ENCODE data around the gene DIO3. TPM values are rescaled to one million over a fixed set of nuclear protein-coding genes. Genes with fewer than 3 reads are reported as not detected.

Gene DIO3
- total RNA-seq, 6 experiments from 2014 or later, result not detected

DNA sequence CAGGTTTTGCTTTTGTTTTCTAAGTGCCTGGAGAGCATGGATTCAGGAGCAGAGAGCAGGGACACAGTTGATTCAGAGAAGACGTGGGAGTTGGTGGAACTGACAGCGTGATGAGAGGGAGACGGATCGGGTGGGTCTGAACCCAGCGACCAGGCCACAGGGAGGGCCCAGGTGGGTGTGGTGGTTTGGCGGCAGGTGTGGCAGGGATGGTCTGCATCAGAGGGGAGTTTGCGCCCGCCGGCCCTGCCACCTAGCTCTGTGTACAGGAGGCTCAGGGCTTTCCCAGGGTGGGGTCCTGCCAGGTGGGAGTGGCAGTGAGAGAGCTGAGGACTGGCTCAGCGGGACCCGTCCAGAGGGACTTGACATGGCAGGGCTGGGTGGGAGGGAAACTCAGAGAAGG is 33.3 kb upstream of the DIO3 start:
- Mint-ChIP-seq H3K36me3 (ENCODE audit: low read depth) (peaks cover 5% of the 10 kb centered on the region; the same call in 1 of the 2 replicates), H3K9me3 (peaks cover 25% of the 10 kb centered on the region), H3K4me3 (no peak overlapping the region), H3K27me3 (ENCODE audit: insufficient read depth) (peaks cover 6% of the 10 kb centered on the region), H3K4me1 (ENCODE audit: low read depth) (no peaks in the 10 kb centered on the region), H3K27ac (no peak overlapping the region)
- no peak for DNase-seq
- TF ChIP-seq CTCF (IDR thresholded peaks at IDR 0.05), result no peak

- no peak overlapping the region for H3K4me3 Mint-ChIP-seq
- TF ChIP-seq CTCF (IDR thresholded peaks at IDR 0.05), result no peak
- peaks cover 4% of the 10 kb centered on the region for H3K27me3 Mint-ChIP-seq (ENCODE audit: insufficient read depth)
- H3K9me3 Mint-ChIP-seq, result peaks cover 20% of the 10 kb centered on the region
- no peak for DNase-seq
- peaks cover 5% of the 10 kb centered on the region; the same call in 1 of the 2 replicates for H3K36me3 Mint-ChIP-seq (ENCODE audit: low read depth)
- no peak overlapping the region for H3K27ac Mint-ChIP-seq
- no peaks in the 10 kb centered on the region for H3K4me1 Mint-ChIP-seq (ENCODE audit: low read depth)
These were observed 32.2 kb upstream of the DIO3 start for GRCh38 chr14:101529079-101529478.

GRCh38 chr14:101534198-101534597 is 27.1 kb upstream of the DIO3 start:
- no peaks in the 10 kb centered on the region; the same call in 1 of the 2 replicates for H3K36me3 Mint-ChIP-seq (ENCODE audit: low read depth)
- H3K27ac Mint-ChIP-seq, result no peak overlapping the region
- peaks cover 20% of the 10 kb centered on the region for H3K9me3 Mint-ChIP-seq

DNA sequence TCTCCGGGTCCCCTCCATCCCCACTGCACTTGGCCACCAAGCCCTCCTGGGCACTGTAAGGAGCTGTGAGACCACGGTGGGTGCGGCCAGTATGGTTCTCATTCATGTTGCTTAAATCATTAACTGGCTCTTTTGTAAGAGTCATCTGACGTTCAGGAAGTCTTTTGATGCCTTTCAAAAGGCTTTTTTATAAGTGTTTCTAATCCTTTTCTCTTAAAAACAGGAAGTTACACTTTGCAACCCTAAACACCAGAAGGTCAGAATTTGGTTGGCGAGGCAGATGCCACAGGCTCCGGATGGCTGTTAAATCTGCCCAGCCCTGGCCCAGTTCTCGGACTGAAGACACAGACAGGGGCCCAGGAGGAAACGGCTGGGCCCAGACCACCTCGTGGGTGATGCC is 26.1 kb upstream of the DIO3 start:
- TF ChIP-seq CTCF (IDR thresholded peaks at IDR 0.05), result no peak
- Mint-ChIP-seq H3K4me1 (ENCODE audit: low read depth) (no peaks in the 10 kb centered on the region), H3K4me3 (no peak overlapping the region), H3K27me3 (ENCODE audit: insufficient read depth) (peaks cover 32% of the 10 kb centered on the region), H3K36me3 (ENCODE audit: low read depth) (no peaks in the 10 kb centered on the region; the same call in 1 of the 2 replicates), H3K27ac (no peak overlapping the region), H3K9me3 (peaks cover 18% of the 10 kb centered on the region)
- no peak for DNase-seq

More at GRCh38 chr14:101534198-101534597, 27.1 kb upstream of the DIO3 start:
- no peaks in the 10 kb centered on the region for H3K4me1 Mint-ChIP-seq (ENCODE audit: low read depth)
- H3K27me3 Mint-ChIP-seq (ENCODE audit: insufficient read depth), result peaks cover 29% of the 10 kb centered on the region
- no peak overlapping the region for H3K4me3 Mint-ChIP-seq
- no peak for DNase-seq
- TF ChIP-seq CTCF (IDR thresholded peaks at IDR 0.05), result no peak

- no peak for DNase-seq
- H3K9me3 Mint-ChIP-seq, result peaks cover 13% of the 10 kb centered on the region
- H3K27me3 Mint-ChIP-seq (ENCODE audit: insufficient read depth), result peaks cover 32% of the 10 kb centered on the region
- TF ChIP-seq CTCF (IDR thresholded peaks at IDR 0.05), result no peak
- H3K4me1 Mint-ChIP-seq (ENCODE audit: low read depth), result no peaks in the 10 kb centered on the region
- H3K36me3 Mint-ChIP-seq (ENCODE audit: low read depth), result no peaks in the 10 kb centered on the region; the same call in 1 of the 2 replicates
- H3K27ac Mint-ChIP-seq, result no peak overlapping the region
- no peak overlapping the region for H3K4me3 Mint-ChIP-seq
These were observed 25.5 kb upstream of the DIO3 start for GRCh38 chr14:101535701-101536207.

Data from HFFc6 (cell line).